ENCODE results near the gene MPP2. TPM values are rescaled to one million over a fixed set of nuclear protein-coding genes. Genes with fewer than 3 reads are reported as not detected.

The MPP2 gene
- total RNA-seq, 1 experiment from 2014 or later: 5.6 TPM

DNA sequence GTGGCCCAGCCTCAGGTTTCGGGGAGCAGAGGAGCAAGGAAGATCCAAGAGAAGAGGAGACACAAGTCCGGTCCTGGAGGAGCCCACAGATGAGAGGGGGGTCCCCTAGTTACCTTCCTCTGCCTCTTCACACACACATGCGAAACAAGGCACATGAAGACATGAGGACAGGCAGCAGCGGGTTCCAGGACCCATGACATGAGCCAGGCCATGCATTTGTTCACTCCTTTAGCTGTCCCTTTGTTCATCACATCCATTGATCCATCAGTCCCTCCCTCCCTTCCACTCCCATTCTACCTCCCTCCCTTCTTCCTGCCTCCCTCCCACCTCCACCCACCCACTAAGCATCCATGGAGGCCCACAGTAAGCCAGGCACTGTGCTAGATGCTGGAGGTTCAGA lies 25.6 kb upstream of the MPP2 start:
- CTCF ChIA-PET: interaction anchor here (1.8 kb wide), 1 partner anchor 11 kb away, joined by 4 read pairs; no protein-coding TSS in a partner anchor
- no peak overlapping the region for H3K27ac Mint-ChIP-seq (ENCODE audit: unreplicated experiment)

GRCh38 chr17:43932357-43932756 lies 25.0 kb upstream of the MPP2 start:
- CTCF ChIA-PET: no interaction called here

More for the DNA sequence above, 25.6 kb upstream of the MPP2 start:
- H3K36me3 Mint-ChIP-seq (ENCODE audit: insufficient read depth, unreplicated experiment): peaks cover 8% of the 10 kb centered on the region
- Histone ChIP-seq H3K9me3 (no peaks in the 10 kb centered on the region), H3K27me3 (replicated peaks; ENCODE audit: control insufficient read depth, insufficient read depth, low read length) (no peaks in the 10 kb centered on the region), H3K4me1 (0 out of 2 replicates have a peak, but pooled peaks cover 6% of the 10 kb centered on the region), H3K4me3 (ENCODE audit: low read depth, low read length) (no peak overlapping the region), H3K36me3 (ENCODE audit: control insufficient read depth, insufficient read depth, low read length) (no peaks in the 10 kb centered on the region)
- no peak for DNase-seq
- intact Hi-C loops (cut with micrococcal nuclease; ENCODE audit: unreplicated experiment): no loop called here
- no peak overlapping the region for H3K4me3 Mint-ChIP-seq (ENCODE audit: unreplicated experiment)
- H3K9me3 Mint-ChIP-seq (ENCODE audit: unreplicated experiment): no peaks in the 10 kb centered on the region
- peaks cover 6% of the 10 kb centered on the region for H3K27me3 Mint-ChIP-seq (ENCODE audit: insufficient read depth, unreplicated experiment)
- no TSS peak for BruUV-seq (replicated peaks)
- no peak for TF ChIP-seq CTCF (IDR thresholded peaks at IDR 0.05; ENCODE audit: insufficient read depth in 1 of 2, low read depth in 1 of 2, low read length in 1 of 2, severe bottlenecking in 1 of 2, unreplicated experiment in 1 of 2)
- H3K4me1 Mint-ChIP-seq (ENCODE audit: low read depth, unreplicated experiment): peaks cover 12% of the 10 kb centered on the region
- POLR2A ChIA-PET: interaction anchor here (0.6 kb wide), 1 partner anchor 32 kb away, joined by 5 read pairs; no protein-coding TSS in a partner anchor

DNA sequence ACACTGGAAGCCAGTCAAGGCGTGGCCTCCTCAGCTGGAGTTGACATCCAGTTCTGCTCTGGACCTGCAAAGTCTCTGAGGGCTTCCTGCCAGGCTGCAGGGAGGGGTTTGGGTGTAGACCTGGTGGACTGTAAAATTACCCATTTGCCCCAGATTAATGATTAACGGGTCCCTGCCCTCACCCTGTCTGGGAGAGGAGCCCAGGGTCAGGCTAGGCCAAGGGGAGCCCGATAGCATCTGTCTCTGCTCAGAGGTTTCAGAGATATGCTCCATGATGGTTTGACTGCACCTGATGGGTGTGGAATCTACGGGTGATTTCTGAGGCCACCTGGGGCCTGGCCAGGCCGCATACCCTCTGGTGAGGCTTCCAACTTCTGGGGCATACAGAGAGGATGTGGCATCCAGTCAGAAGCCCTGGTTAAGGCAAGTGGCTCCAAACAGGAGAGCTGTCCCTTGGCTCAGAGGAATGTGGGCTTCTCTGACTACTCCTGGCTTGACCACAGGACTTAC lies 23.8 kb upstream of the MPP2 start:
- Mint-ChIP-seq H3K27ac (ENCODE audit: unreplicated experiment) (no peak overlapping the region), H3K4me3 (ENCODE audit: unreplicated experiment) (no peak overlapping the region), H3K36me3 (ENCODE audit: insufficient read depth, unreplicated experiment) (no peaks in the 10 kb centered on the region), H3K27me3 (ENCODE audit: insufficient read depth, unreplicated experiment) (no peaks in the 10 kb centered on the region), H3K4me1 (ENCODE audit: low read depth, unreplicated experiment) (peaks cover 5% of the 10 kb centered on the region), H3K9me3 (ENCODE audit: unreplicated experiment) (no peaks in the 10 kb centered on the region)
- intact Hi-C loops (cut with micrococcal nuclease; ENCODE audit: unreplicated experiment): no loop called here
- H3K4me3 ChIP-seq (ENCODE audit: low read depth, low read length): no peak overlapping the region
- no peaks in the 10 kb centered on the region for H3K27me3 ChIP-seq (replicated peaks; ENCODE audit: control insufficient read depth, insufficient read depth, low read length)
- H3K36me3 ChIP-seq (ENCODE audit: control insufficient read depth, insufficient read depth, low read length): no peaks in the 10 kb centered on the region
- no TSS peak for BruUV-seq (replicated peaks)
- ChIA-PET CTCF (no interaction called here), POLR2A (interaction anchor here (0.5 kb wide), 1 partner anchor 10 kb away, joined by 3 read pairs; no protein-coding TSS in a partner anchor)
- 0 out of 2 replicates have a peak, but pooled peaks cover 6% of the 10 kb centered on the region for H3K4me1 ChIP-seq
- no peak for TF ChIP-seq CTCF (IDR thresholded peaks at IDR 0.05; ENCODE audit: insufficient read depth in 1 of 2, low read depth in 1 of 2, low read length in 1 of 2, severe bottlenecking in 1 of 2, unreplicated experiment in 1 of 2)
- peak; percentile 60 to 68 for DNase-seq
- H3K9me3 ChIP-seq: no peaks in the 10 kb centered on the region

More at GRCh38 chr17:43932357-43932756, 25.0 kb upstream of the MPP2 start:
- no peaks in the 10 kb centered on the region for H3K9me3 Mint-ChIP-seq (ENCODE audit: unreplicated experiment)
- no peak overlapping the region for H3K4me3 Mint-ChIP-seq (ENCODE audit: unreplicated experiment)
- H3K4me1 ChIP-seq: 0 out of 2 replicates have a peak, but pooled peaks cover 3% of the 10 kb centered on the region
- H3K27me3 ChIP-seq (replicated peaks; ENCODE audit: control insufficient read depth, insufficient read depth, low read length): no peaks in the 10 kb centered on the region
- no peak for DNase-seq
- POLR2A ChIA-PET: no interaction called here
- TF ChIP-seq CTCF (IDR thresholded peaks at IDR 0.05; ENCODE audit: insufficient read depth in 1 of 2, low read depth in 1 of 2, low read length in 1 of 2, severe bottlenecking in 1 of 2, unreplicated experiment in 1 of 2): no peak
- H3K36me3 Mint-ChIP-seq (ENCODE audit: insufficient read depth, unreplicated experiment): peaks cover 4% of the 10 kb centered on the region
- peaks cover 9% of the 10 kb centered on the region for H3K4me1 Mint-ChIP-seq (ENCODE audit: low read depth, unreplicated experiment)
- no peak overlapping the region for H3K27ac Mint-ChIP-seq (ENCODE audit: unreplicated experiment)
- H3K9me3 ChIP-seq: no peaks in the 10 kb centered on the region
- peaks cover 5% of the 10 kb centered on the region for H3K27me3 Mint-ChIP-seq (ENCODE audit: insufficient read depth, unreplicated experiment)
- H3K4me3 ChIP-seq (ENCODE audit: low read depth, low read length): no peak overlapping the region
- intact Hi-C loops (cut with micrococcal nuclease; ENCODE audit: unreplicated experiment): no loop called here
- no peaks in the 10 kb centered on the region for H3K36me3 ChIP-seq (ENCODE audit: control insufficient read depth, insufficient read depth, low read length)
- no TSS peak for BruUV-seq (replicated peaks)

Measured in Caco-2 (cell line).